Omental fat pad (tissue), 4 donors: ENCODE measurements around the gene ALDH1A2. TPM values are rescaled to one million over a fixed set of nuclear protein-coding genes. Genes with fewer than 3 reads are reported as not detected.

Experiments
- ATAC-seq: fragments of 150-250 bp; one replicate; pipeline ENCODE4 v1.9.1; 2016; ENCODE audit warnings: mild to moderate bottlenecking, moderate library complexity; ENCODE audit not compliant: low FRiP score
- DNase-seq: peaks from one replicate; pipeline ENCODE4 v3.0.0-alpha.2; 2019; ENCODE audit warnings: low spot score
- CTCF ChIP-seq, 3 donors: fragments of 450-650 bp; IDR thresholded peaks; one replicate each; pipeline ENCODE4 v1.5.1; 2016 to 2017; ENCODE audit warnings: antibody characterized with exemption in 3 of 3, mild to moderate bottlenecking in 3 of 3, moderate library complexity in 2 of 3
- total RNA-seq, 4 donors: library from RNA; depleted of rRNA; stranded (reverse); fragments of >200 nt; gene quantifications; one replicate each; pipeline ENCODE4 v1.1.0, GENCODE V29; 2016

ALDH1A2 gene
- total RNA-seq, 4 donors from 2014 or later: 16.6 to 172 (median 69.6) TPM

- DNase-seq (no peak), ATAC-seq (no peak)
- no peak for TF ChIP-seq CTCF (IDR thresholded peaks at IDR 0.05)
Measured at GRCh38 chr15:57910672-57911071, 154.8 kb downstream of the ALDH1A2 start.

GRCh38 chr15:57909388-57909787 is 156.1 kb downstream of the ALDH1A2 start:
- no peak for TF ChIP-seq CTCF (IDR thresholded peaks at IDR 0.05)
- ATAC-seq (no peak), DNase-seq (no peak)

- no peak for TF ChIP-seq CTCF (IDR thresholded peaks at IDR 0.05)
- no peak for ATAC-seq
- no peak for DNase-seq
Measured at GRCh38 chr15:57903626-57904025, 161.9 kb downstream of the ALDH1A2 start.

Other genes starting within 250 kb of the ALDH1A2 start
- gene AQP9, start 72.7 kb upstream of the ALDH1A2 start, total RNA-seq: 10 to 100 TPM; 12.2 to 56.8 (median 36.3) TPM